ENCODE results near the gene IGSF21.
"Not testable (repeated sequence)": the region's sequence is repeated elsewhere in the genome, so short reads cannot be mapped to it uniquely, and the experiment has no call there.

IGSF21 gene

DNA sequence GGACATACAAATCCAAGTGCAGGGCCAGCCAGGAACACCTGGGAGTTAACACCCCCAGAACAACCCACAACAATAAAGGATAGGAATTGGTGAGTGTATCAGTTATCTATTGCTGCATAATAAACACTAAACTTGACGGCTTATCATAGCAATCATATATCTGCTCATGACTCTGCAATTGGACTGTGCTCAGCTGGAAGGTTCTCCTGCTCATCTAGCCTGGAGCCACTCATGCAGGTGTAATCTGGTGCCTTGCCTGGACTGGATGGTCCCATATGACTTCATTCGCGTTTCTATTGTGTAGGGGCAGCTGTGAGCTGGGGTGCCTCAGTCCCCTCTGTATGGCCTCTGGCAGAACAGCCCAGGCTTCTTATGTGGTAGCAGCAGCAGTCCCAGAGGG lies 296.9 kb downstream of the IGSF21 start:
- no peak for DNase-seq (ENCODE audit: low spot score)

- no peak for DNase-seq (ENCODE audit: low spot score)
Measured at GRCh38 chr1:18407166-18408045, 299.8 kb downstream of the IGSF21 start.

DNA sequence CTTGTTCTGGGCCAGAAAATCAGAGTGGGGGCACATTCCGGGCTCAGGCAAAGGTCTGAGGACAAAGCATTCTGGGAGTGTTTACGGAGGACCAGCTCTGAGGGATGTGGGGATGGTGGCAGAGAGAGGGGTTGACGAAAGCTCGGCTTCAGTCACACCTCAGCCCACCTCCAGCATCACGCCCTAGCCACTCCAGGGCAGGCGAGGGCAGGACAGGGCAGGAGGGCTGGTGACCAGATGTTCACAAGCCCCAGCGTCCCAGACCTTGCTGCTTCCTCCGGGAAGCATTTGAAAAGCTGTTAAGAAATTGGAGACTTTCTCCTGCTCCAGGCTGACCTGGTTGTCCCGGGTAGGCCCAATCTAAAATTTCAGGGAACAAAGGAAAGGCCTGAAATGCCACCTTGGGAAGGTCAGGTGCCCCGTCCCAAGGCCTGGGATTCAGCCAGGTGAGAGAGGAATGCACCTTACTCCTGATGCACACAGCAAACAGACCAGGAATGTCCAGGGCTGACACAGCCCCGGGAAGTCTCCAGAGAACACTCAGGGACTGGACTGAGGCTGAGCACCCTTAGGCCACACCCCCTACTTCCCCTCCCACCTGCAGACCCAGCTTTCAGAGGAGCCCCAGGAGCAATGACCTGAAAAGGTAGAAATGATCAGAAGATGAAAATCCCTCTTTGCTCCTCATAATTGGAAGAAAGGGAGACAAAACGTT lies 301.2 kb downstream of the IGSF21 start:
- no peak for DNase-seq (ENCODE audit: low spot score)

- DNase-seq (ENCODE audit: low spot score) = no peak
Measured at GRCh38 chr1:18409609-18410237, 302.1 kb downstream of the IGSF21 start.

DNA sequence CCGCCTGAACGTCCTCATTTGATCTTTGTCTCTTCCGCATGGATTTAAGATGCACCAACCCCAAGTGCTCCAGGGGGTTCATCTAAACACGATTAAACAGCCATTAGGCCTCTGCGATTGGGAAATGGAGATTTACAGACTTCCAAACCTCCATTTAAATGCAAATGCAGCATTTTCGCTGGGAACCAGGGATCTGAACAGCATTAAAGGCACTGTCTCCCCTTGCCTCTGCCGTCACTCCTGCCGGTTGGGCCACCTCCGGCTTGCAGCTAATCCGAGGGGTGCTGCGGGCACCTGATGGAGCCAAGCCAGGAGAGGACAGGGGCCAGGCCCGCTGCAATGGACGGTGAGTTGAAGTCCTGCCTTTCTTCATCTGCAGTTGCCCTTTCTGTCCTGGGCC lies 302.8 kb downstream of the IGSF21 start:
- DNase-seq (ENCODE audit: low spot score) = no peak

DNA sequence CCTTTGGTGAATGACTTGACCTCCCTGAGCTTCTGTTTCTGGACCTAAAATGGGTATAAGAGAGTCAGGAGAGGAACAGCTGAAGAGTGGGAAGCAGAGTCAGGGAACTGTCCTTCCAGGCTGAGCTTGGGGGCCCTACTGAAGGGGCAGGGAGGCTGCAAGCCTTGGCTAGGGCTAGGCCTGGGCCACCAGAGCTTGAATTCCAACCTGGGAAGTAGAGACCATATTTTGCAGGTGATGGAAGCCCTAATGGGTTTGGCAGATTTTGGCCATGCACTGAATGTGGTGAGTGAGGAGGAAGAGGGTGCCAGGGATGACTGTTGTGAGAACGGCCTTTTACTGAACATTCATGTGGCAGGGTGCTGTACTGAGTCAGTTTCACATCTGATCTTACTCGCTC lies 303.7 kb downstream of the IGSF21 start:
- DNase-seq (ENCODE audit: low spot score) = no peak

- no peak for DNase-seq (ENCODE audit: low spot score)
Measured at GRCh38 chr1:18411820-18412641, 304.4 kb downstream of the IGSF21 start.

DNA sequence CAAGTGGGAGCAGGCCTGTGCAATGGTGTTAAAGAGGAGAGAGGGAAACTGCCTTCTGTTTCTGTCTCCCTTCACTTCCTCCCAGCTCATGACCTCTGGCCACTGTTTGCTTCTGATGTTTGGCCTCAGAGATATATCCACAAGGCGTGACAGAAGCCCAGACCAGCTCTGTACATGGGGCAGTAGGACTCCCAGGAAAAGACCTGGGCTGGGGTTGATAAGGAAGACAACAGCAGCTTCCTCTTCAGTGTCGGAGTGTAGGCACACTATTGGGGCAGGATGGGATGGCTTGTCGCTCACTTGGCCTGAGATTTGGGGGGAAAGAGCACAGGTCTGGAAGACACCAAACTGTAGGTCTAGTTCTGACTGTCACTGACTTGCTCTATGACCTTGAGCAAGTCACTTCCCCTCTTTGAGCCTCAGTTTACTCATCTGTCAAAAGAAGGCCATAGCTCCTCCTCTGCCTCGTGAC lies 305.3 kb downstream of the IGSF21 start:
- no peak for DNase-seq (ENCODE audit: low spot score)

- no peak for DNase-seq (ENCODE audit: low spot score)
Measured at GRCh38 chr1:18413541-18414305, 306.1 kb downstream of the IGSF21 start.

DNA sequence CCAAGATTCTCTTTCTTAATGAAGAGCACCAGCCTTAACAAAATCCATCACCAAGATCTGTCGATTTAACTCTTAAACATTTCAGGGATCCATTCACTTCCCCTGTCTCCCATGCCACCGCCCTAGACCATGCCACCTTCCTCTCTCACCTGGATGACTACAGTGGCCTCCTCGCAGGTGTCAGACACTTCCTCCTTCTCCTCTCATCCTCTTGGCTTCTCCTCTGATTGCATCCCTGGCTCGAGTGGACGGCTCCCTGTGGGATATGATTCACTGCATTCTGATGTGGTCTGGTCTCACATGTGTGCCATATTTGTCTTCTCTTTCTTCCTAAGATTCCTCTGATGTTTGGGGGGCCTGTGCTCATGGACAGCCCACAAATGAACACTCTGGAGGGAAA lies 306.7 kb downstream of the IGSF21 start:
- no peak for DNase-seq (ENCODE audit: low spot score)

DNA sequence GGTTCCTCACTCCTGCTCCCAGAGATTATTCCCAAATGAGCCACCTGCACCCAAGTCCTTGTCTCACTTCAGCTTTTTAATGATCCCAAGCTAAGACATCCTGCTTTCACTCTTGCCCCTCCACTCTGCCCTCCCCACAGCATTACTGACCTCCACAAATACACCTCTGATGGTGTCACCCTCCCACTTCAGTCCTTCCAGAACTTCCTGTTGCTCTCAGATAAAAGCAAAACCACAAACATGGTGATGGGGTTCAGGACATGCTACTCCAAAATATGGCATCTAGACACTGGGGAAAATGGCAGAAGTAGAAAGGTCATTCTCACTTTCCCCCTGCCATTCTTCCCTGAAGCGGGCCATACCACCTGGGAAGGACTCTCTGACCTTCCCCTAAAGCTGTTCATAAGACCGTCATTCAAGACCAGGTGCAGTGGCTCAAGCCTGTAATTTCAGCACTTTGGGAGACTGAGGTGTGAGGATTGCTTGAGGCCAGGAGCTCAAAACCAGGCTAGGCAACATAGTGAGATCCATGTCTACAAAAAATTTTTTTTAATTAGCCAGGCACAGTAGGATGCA lies 307.4 kb downstream of the IGSF21 start:
- DNase-seq (ENCODE audit: low spot score) = no peak

GRCh38 chr1:18415448-18416027 lies 307.9 kb downstream of the IGSF21 start:
- no peak for DNase-seq (ENCODE audit: low spot score)

DNA sequence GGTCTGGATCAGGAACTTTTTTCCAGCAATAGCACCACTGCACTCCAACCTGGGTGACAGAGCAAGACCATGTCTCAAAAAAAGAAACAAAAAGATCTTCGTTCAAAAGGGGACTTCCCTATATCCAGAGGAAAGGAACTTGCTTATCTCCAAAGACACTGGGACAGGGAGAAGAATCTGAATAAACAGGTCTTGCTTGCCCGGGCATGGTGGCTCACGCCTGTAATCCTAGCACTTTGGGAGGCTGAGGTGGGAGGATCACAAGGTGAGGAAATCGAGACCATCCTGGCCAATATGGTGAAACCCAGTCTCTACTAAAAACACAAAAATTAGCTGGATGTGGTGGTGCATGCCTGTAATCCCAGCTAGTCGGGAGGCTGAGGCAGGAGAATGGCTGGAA lies 308.5 kb downstream of the IGSF21 start:
- DNase-seq (ENCODE audit: low spot score) = not testable (repeated sequence)

- DNase-seq (ENCODE audit: low spot score) = no peak
Measured at GRCh38 chr1:18417316-18418269, 310.0 kb downstream of the IGSF21 start.

DNA sequence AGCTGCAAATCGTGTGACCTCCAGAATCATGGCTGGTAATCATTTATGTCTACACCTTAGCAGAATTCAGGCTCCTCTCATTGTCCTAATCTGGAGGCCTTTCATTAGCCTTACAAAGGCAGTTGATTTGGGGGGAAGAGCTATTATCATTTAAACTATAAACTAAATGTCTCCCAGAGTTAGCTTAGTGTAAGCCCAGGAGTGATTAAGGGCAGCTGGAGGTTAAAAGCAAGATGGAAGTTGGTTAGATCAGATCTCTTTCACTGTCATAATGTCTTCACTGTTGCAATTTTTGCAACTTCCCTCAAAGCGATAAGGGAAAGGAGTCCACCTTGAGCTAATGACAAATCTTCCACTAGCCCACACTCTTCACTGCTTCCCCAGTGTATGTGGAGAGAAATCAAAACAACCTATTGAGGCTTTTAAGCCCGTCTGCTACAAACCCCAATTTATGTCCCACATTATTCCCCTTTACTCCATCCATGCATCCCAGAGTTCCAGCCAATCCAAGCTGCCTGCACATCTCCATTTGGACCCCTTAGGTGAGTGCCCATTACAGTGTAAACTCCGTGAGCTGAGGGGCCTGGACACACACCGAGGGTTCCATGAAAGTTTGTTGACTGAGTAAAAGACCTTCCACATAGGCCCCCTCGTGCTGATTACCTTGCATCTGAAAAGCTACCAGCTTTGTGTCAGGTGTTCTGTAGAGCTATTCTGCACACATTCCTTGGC lies 311.7 kb downstream of the IGSF21 start:
- no peak for DNase-seq (ENCODE audit: low spot score)

DNA sequence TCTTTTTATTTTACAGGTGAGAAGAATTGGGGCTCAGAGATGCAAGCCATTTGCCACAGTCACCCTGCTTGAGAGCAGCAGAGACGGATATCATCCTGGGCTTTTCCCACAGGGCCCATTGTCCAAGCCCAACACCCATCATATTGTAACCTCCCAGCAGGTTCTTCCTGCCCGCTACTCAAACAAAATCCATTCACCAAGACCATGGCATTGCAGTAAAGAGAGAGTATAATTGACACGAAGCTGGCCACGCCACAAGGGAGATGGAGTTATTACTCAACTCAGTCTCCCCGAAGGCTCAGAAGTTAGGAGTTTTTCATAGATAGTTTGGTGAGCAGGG lies 312.2 kb downstream of the IGSF21 start:
- no peak for DNase-seq (ENCODE audit: low spot score)

DNA sequence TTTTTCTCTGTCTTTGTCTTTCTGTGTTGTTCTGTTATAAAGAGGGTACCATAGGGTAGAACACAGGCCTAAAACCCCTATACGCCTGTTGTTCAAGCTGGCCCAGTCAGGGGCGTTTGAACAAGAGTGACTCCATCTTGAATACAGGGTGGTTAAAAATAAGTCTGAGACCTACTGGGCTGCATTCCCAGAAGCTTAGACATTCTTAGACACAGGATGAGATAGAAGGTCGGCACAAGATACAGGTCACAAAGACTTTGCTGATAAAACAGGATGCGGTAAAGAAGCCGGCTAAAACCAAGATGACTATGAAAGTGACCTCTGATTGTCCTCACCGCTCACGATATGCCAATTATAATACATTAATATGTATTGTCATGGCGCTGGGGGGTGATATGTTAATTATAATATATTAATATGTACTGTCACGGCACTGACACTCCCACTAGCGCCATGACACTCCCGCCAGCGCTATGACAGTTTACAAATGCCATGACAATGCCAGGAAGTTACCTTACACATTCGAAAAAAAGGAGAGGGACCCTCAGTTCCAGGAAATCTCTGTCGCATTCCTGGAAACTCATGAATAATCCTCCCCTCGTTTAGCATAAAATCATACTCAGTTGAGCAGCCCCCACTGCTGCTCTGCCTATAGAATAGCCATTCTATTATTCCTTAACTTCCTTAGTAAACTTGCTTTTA lies 314.6 kb downstream of the IGSF21 start:
- DNase-seq (ENCODE audit: low spot score) = no peak

GRCh38 chr1:18422954-18423353 lies 315.4 kb downstream of the IGSF21 start:
- no peak for DNase-seq (ENCODE audit: low spot score)

Data from globus pallidus (tissue), 1 donor.